H1 (cell line): Measurements from ENCODE around the gene EIF4A3. TPM values are rescaled to one million over a fixed set of nuclear protein-coding genes. Genes with fewer than 3 reads are reported as not detected.

Experiments used
- CEBPB ChIP-seq: IDR thresholded peaks from 2 replicates; pipeline ENCODE4 v1.6.1; 2012; ENCODE audit warnings: low read depth, low read length
- CREB1 ChIP-seq: IDR thresholded peaks from 2 replicates; pipeline ENCODE4 v1.6.1; 2012; ENCODE audit warnings: inconsistent platforms
- GTF2F1 ChIP-seq: IDR thresholded peaks from 2 replicates; pipeline ENCODE4 v1.6.1; 2012; ENCODE audit warnings: low read depth, low read length, improper control_type of control experiment, borderline replicate concordance
- POLR2AphosphoS5 ChIP-seq: IDR thresholded peaks from 2 replicates; pipeline ENCODE4 v1.6.1; 2011; ENCODE audit warnings: low read depth, low read length
- RBBP5 ChIP-seq: IDR thresholded peaks from 2 replicates; pipeline ENCODE4 v1.7.1; 2012; ENCODE audit warnings: low read depth, mild to moderate bottlenecking, inconsistent platforms, low read length, moderate library complexity, borderline replicate concordance
- polyA plus RNA-seq, 7 experiments: library from polyadenylated mRNA; depleted of rRNA in 3 of 7; stranded (reverse) in 5 of 7; unstranded in 2 of 7; fragments of >200 nt in 5 of 7; fragments of 200-250 nt in 2 of 7; gene quantifications; 1 replicate in 5 of 7; 2 replicates in 1 of 7; 4 replicates in 1 of 7; pipeline versions ENCODE4 v1.2.1 to v1.2.3, GENCODE V29; 2011 to 2013; ENCODE audit warnings: missing spikeins in 2 of 7, mixed read lengths in 2 of 7
- total RNA-seq: library from RNA; stranded (reverse); fragmentation: NEBNext Ultra II Directional; extraction: Animal tissue kit (Norgen Biotek cat#: 25700); gene quantifications from 2 replicates; pipeline ENCODE4 v1.2.1, GENCODE V29; 2021

EIF4A3 gene
- total and polyA plus RNA-seq, 2 of the 8 experiments (the other 6 are each of a cell fraction or from before 2014, with no cell fraction given), result 142 to 146 TPM

DNA sequence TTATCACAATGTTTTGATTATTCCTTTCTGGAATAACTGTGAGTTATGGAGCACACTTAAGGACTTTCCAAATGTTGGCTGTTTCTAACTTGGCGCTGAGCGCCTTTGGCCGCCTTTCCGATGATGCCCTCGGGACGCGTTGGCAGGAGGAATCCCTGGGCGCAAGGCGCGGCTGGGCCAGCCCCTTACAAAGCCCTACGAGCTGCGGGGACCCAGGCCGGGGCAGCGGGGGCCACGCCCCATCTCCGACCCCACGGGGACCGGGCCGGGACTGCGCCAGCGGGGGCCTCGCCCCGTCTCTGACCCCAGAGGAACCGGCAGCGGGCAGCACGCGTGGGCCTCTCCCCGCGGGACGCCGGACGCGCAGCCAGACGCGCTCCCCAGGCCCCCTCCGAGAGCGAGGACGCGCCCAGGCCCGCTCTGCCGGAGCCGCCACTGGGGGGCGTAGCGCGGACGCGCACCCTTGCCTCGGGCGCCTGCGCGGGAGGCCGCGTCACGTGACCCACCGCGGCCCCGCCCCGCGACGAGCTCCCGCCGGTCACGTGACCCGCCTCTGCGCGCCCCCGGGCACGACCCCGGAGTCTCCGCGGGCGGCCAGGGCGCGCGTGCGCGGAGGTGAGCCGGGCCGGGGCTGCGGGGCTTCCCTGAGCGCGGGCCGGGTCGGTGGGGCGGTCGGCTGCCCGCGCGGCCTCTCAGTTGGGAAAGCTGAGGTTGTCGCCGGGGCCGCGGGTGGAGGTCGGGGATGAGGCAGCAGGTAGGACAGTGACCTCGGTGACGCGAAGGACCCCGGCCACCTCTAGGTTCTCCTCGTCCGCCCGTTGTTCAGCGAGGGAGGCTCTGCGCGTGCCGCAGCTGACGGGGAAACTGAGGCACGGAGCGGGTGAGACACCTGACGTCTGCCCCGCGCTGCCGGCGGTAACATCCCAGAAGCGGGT, 45.6 kb downstream of the EIF4A3 start, which contains the start of gene GAA (continued):
- TF ChIP-seq RBBP5 (peak; percentile 71; the same call in 1 of the 2 replicates), GTF2F1 (peak; percentile 92), CEBPB (no peak), POLR2AphosphoS5 (peak; percentile 63), CREB1 (0 out of 2 replicates have a peak, but pooled peaks have one; percentile 55)
